ENCODE data around the gene CDIP1.

DNA sequence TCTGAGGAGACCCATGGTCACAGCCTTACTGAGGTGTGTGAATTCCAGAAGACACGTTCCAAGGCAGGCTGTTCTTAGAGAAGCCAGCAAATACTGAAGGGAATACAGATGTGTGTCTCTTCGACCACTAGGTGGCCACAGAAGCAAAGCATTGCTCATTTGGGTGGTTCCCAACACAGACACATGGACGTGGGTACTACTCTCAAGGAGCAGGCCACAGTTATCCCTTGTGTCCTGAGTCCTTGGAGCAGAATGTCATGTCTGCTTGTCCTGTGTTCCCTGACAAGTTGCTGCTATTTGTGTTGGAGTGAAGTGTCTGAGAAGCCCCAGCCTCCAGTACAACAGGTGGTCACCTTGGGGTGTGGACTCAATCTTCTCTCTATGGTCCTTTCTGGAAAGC, 32.1 kb downstream of the CDIP1 start:
- TF ChIP-seq, protein P1, sequence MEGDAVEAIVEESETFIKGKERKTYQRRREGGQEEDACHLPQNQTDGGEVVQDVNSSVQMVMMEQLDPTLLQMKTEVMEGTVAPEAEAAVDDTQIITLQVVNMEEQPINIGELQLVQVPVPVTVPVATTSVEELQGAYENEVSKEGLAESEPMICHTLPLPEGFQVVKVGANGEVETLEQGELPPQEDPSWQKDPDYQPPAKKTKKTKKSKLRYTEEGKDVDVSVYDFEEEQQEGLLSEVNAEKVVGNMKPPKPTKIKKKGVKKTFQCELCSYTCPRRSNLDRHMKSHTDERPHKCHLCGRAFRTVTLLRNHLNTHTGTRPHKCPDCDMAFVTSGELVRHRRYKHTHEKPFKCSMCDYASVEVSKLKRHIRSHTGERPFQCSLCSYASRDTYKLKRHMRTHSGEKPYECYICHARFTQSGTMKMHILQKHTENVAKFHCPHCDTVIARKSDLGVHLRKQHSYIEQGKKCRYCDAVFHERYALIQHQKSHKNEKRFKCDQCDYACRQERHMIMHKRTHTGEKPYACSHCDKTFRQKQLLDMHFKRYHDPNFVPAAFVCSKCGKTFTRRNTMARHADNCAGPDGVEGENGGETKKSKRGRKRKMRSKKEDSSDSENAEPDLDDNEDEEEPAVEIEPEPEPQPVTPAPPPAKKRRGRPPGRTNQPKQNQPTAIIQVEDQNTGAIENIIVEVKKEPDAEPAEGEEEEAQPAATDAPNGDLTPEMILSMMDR (IDR thresholded peaks at IDR 0.05; ENCODE audit: insufficient read depth, low read depth, low read length) = peak; percentile 92
- no peak for TF ChIP-seq EZH2 (IDR thresholded peaks at IDR 0.05; ENCODE audit: insufficient read depth, low read length)
